NCI-H1694 treated with DMSO at 0.1 percent for 48 hours (cell line): Measurements from ENCODE around the gene MED13L.
"Not testable (repeated sequence)": the region's sequence is repeated elsewhere in the genome, so short reads cannot be mapped to it uniquely, and the experiment has no call there.

Experiments used
- DNase-seq: peaks from one replicate; lab custom pipeline; 2025; lab: John Stamatoyannopoulos, UW

Gene MED13L

DNA sequence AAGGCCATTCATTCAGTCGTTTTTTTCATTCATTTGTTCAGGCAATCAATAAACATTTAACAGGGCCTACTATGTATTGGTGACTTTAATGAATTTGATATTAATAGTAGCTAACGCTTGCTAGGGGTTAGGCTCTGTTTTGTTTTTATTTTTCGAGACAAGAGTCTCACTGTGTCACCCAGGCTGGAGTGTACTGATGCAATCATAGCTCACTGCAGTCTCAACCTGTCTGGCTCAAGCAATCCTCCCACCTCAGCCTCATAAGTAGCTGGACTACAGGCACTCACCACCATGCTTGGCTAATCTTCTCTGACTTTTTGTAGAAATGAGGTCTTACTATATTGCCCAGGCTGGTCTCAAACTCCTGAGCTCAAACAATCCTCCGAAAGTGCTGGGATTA, 25.6 kb upstream of the MED13L start:
- no peak for DNase-seq

DNA sequence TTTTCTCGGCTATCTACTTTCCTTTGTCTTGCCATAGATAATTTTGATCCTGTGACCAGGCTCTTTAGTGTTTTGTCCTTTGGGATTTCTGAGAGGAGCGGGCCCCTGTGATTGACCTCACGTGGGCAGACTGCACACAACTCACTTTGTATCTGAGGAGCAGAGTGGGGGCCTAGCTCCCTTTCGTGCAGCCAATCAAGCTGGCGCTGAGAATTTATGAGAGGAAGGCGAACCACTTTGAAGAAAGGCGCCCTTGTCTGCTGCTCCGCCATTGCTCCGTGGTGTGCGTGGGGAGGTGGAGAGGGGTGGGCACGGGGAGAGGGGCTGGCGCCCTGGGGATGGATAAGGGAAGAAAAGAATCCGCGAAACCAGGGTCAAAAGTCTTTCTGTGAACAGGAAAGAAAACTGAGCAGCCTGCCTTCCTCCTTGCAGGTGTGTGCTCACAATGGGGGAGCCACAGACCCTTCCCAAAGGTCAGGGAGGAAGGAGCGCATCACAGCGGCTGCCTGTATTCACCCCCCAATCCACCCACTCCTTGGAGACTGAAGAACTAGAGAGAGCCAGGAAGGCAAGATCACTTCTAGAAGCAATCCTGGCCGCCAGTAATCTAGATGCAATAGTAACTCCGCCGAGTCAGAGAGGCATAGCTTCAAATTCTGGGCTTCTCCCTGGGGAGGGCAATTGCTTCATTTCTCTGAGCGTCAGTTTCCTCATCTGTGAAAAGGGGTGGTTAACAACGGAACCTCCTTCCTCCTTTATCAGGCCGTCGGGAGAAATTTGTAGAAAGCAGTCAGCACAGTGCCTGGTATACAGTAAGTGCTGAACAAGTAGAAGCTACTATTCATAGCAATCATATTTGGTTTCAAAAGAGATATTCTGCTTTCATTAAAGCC, 24.9 kb upstream of the MED13L start:
- no peak for DNase-seq

DNA sequence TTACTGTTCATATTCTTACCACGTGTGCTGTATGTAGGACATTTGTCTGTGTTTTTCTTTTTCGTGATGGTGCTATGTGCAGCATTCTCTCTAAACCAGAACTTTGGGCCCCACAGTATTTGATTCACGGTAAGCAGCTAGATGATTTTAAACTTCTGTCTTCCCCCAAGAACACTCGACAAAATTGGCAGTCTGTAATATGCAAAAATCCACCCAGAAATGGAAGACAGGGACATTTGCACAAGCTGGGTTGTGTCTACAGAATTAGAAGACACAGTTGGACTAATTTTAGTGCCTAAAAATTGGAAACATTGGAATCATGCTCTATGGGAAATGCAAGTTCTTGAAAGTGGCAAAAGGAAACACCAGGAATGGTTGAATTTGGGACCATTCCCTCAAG, 24.1 kb upstream of the MED13L start:
- DNase-seq, result no peak

DNA sequence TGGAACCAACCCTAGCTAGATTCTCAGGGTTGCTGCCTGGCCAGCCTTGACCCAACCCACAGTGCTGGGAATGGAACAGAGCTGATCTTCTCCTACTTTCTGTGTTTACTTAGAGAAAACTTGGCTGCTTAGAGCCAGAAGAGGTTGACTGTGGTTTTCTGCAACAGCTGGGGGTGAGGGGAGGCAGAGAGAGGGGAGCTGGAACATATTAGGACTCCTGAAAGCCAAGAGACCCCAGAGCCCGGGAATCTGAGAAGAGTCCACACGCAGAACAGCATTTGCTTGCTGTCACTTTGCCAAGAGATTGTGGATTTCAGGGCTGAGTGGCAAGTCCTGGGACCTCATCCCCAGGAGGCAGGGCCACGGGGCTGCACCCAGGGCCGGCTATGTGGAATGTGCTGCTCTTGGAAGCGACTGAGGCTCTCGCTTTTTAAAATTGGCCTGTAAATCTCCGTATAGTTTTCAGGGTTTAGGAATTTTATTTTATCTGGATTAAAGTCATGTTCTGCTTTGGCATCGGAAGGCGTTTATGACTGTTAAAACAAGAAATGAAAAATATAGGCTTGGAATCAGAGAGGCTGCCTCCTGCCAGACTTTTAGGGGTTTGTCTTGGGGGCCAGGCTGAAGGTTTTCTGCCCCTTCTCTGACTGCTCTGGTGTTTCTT, 22.3 kb upstream of the MED13L start:
- no peak for DNase-seq

DNA sequence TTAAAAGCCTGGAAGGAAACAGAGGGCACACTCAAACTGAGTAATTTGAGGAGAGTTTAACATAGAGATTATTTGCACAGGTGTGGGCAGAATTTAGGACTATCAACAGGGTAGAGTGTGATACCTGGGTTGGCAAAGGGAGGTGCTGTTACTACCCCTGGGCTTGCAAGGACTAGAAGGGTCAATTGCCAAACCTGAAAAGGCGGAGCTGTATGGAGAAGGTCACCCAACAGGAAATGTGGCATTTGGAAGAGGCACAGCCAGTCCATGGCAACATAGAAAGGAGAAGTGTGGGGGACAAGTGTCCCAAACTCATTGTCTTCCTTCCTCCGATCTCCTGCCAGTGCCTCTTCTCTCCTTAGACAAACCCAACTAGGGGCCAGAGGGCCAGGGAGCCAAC, 21.6 kb upstream of the MED13L start:
- no peak for DNase-seq

DNA sequence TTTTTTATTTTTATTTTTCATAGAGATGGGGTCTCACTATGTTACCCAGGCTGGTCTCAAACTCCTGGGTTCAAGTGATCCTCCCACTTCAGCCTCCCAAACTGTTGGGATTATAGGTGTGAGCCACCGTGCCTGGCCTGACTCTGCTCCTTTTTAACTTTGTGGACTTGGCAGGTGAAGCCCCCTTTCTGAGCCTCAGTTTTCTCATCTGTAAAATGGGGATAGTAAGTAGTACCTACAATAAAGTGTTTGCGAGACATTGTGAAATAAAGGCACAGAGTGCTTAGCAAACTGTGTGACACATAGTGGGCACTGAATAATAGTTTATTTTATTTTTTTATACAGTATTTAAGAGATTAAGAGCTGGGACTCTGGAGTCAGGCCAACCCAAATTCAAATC, 21.1 kb upstream of the MED13L start:
- no peak for DNase-seq

DNA sequence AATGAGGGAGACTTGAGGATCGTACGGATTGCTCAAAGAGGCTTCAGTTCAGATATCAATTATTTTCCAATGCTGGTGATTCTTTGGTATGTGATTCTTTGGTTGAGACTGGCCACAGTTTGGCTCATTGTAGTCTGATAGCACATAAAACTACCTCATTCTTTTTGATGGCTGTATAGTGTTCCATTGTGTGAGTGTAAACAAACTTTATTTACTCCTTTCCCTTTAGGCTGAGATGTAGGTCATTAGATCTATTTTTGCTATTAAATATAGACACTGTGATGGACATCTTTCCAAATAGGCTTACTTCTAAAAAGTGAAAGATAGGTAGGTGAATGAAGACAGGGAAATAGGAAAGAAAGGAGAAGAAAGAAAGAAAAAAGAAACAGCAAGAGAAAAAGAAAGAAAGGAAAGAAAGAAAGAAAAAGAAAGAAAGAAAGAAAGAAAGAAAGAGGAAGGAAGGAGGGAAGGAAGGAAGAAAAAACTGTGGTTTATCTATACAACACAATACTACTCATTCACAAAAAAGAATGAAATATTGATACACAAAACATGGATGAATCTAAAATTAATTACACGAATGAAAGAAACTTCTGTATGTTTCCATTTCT, 19.8 kb upstream of the MED13L start:
- no peak for DNase-seq

DNA sequence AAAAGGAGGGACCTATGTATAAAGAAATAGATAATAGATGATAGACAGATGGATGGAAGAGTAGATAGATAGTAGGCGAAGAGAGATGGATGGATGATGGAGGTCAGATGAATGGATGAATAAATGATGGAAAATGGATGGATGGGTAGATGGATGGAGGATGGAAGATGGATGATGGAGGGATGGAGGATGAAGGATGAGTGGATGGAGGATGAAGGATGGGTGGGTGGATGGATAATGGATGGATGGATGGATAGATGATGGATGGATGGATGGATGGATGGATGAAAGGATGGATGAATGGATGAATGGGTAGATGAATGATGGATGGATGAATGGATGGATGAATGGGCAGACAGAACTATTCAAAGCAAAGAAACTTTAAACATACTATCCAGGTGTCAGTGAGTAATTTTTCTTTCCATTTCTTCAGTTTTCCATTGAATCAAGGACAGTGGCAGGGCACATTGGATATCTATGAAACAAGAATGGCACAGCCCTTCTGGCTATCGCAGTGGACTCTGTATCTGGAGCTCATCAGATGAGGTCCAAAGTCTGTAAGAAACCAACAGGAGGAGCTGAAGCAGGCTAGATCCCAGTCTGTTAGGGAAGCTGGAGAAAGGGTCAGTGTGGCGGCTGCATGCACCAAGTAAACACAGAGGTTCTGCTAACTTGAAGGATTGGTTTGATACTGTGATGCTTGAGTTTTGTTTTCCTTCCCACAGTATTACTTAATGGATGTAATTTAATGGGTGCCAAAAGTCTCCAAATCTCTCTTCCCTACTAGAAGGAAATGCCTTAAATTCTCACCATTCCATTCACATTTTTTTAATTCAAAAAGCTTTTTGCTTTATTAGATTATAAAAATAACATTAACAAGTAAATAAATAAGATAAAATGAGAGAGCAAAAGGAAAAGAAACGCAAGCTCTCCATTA, 18.1 kb upstream of the MED13L start:
- DNase-seq, result no peak

DNA sequence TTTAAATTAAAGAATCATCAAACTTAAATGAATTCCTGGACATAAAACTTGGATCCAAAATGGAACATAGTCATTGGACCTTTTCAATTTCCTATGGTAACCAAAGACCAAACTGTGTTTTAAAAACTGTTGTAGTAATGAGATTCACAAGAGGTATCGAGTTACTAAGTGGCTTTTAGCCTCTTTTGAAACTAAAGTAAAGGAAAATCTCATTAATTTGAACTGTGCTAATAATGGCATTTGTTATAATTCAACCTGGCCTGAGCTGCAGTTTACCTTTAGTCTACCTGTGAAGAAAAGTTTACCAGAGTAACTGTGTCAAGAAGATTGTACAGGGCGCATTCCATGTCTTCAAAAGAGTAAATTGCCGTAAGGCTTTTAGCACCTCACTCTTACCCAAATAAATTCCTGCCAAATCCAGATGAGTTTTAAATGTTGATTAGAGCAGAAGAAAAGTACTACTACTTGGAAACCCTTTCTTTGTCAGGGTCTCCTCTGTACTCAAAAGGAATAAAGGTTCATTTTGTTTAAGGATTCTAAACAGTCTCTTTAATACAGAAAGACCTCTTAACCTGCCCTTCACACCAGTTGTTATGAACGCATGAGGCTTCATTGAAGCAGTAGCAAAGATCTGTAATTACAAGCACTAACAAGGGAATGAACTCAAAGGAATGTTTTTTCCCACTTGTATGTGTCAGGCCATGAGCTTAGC, 17.1 kb upstream of the MED13L start:
- no peak for DNase-seq

DNA sequence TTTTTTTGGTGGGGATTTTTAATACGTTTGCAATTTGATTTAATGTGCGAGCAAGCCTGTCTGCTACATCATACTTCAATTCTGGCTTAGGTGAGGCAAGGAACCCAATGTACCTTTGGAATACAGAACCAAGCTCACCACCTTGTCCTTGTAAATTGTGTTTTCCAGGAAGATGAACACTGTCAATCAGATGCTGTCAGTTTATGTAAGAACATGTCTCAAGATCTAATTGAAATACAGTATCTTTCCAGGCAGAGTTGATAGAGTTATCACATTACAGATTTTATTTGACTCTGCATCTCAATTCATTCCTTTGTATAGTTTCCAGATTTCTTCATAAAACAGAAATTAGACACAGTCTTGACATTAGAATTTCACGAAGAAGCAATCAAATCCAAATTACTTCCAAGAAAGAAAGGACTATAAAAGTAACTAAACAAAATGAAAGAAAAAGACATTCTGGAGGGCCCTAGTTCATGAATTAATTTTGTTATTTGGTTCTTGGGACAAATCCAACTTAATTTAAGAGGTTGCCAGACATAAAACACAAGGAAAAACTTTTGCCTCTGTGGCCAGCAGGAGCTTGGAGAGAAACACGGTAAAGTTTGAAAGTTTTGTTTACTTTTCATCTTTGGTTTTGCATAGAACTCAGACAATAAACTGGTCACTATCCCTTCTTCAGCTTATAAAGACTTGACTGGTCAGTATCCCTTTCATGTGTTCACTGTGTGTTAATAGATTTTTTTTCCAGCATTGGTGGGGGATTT, 16.4 kb upstream of the MED13L start:
- DNase-seq, result no peak

DNA sequence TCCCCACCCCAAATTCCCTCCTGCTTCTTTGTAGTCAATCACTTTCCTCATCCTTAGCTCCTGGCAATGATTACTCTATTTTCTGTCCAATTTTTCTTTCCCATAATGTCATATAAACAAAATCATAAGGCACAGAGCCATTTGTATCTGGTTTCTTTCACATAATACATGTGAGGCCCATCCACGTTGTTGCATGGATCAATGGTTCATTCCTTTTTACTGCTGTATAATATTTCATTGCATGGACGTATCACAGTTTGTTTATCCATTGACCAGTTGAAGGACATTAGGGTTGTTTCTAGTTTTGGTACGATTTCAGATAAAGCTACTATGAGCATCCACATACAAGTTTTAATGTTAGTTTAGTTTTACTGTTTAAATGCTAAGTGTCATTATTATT, 13.7 kb upstream of the MED13L start:
- no peak for DNase-seq

DNA sequence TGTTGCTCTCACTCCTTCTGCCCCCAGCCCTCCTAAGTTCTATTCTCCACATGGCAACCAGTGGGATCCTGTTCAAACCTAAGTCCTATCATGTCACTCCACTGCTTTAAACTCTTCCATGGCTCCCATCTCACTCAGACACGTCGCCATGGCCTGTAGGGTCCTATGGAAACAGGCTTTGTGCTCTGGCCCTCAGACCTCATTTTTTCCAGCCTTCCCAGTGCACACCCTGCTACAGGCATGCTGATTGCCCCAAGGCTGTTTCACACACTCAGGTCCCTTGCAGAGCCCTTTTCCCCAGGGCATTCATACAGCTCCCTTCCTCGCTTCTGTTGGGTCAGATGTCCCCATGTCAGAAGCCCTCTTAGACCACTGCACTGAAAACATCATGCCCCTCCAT, 11.2 kb upstream of the MED13L start:
- DNase-seq, result no peak

DNA sequence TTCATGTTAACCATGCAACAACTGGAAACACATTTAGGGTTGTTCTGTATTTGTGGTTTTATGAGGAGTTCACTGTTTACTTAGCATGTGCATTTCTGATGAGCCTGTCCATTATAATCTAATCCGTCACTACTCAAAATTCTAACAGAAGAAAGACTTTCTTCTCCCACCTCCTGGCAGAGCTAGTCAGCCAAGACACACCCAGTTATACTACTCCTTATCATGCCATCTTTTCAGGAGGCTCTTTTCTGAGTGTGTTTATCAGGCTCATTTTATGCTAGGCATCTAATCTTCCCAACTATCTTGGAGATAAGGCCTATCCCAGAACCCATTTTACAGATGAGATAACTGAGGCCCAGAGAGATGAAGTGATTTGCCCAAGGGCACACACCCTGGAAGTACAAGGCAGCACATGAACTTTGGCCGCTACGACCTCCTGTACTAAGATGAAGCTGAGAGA, 10.4 kb upstream of the MED13L start:
- DNase-seq, result no peak

DNA sequence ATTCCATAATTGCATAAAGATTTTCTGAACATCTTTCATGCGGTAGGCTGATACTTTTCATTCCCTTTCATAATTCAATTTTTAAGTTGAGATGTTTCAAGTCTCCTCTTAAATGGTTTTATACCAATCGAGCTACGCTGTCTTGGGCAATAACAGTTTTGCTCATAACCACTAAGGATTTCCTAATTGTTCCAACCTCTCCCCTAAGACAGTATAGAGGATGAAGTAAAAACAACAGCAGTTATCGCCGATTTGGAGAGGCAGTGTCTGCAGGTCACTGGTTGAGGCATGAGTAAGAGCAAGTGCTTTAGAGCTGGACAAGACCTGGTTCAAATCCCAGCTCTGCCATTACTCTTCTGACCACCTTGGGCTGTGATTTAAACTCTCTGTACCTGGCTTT, 6.9 kb upstream of the MED13L start:
- DNase-seq, result no peak

DNA sequence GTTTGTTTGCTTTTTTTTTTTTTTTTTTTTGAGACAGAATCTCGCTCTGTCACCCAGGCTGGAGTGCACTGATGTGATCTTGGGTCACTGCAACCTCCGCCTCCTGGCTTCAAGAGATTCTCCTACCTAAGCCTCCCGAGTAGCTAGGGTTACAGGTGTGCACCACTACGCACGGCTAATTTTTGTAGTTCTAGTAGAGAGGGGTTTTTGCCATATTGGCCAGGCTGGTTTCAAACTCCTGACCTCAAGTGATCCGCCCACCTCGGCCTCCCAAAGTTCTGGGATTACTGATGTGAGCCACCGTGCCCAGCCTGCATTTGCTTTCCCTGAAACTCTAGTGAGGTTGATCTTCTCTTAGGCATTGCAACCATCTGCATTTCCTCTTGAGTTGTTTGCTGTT, 6.4 kb upstream of the MED13L start:
- not testable (repeated sequence) for DNase-seq

DNA sequence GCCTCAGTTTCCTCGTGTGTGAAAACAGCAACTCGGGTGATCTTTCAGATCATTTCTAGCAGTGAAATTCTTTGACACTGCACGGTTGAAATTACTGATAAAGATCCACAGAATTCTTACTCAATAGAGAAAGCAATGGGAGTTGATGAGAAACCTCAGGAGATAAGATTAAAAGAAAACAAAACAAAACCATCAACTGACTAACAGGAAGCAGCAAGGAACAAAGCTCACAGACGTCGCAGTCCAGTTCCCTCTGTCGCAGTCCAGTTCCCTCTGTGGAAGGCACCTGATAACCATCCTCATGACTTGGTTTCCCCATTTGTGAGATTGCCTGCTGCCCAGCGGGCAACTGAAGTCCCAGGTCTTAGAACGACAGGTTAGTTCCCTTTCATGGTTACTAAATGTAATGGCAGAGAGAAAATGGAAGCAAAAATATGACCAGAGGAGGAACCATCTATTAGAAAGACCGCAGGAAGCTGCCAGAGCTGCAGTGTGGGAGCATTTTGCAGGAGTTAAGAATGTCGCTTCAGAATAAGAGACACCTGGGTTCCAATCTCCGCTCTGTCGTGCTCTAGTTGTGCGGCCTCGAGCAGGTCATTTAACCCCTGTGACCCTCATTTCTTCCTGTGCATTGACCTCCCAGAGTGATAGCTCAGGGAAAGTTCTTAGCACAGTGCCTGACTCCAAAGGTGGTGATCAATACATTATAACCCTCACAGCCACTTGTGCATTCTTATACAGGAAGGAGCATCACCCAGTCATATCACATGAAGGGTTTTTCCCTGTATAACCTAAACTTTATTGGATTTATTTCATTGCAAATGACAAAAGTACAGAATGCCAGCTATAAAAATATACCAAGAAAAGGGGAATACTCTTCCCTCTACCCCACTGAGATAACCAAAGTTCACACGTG, 5.1 kb upstream of the MED13L start:
- no peak for DNase-seq

DNA sequence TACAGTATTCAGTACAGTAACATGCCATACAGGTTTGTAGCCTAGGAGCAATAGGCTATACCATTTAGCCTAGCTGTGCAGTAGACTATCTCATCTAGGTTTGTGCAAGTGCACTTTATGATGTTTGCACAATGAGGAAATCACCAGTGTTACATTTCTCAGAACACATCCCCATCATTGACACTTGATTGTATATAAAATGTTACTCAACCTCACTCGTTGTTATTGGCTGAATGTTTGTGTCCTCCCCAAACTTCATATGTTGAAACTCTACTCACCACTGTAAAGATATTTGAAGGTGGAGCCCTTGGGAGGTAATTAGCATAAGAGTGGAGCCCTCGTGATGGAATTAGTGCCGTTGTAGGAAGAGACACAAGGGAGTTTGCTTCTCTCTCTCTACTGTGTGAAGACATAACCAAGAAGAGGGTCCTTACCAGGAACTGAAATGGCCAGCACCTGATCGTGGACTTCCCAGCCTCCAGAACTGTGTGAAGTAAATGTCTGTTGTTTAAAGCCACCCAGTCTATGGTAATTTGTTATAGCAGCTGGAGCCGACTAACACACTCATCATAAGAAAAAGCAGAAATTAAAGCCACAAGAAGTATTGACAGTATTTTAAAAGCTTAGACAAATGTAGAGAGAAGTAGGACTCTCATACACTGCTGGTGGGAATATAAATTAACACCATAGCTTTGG, 3.2 kb upstream of the MED13L start:
- DNase-seq, result no peak

DNA sequence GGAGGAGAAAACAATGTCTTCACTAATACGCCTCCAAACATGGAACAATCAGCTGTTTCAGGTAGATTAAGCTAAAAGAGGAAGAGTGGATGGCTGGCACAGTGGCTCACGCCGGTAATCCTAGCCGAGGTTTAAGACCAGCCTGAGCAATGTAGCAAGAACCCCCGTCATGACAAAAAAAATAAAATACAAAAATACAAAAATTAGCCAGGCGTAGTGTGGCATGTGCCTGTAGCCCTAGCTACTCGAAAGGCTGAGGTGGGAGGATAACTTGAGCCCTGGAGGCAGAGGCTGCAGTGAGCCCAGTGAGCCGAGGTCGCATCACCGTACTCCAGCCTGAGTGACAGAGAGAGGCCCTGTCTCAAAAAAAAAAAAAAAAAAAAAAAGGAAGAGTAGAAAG, 1.2 kb upstream of the MED13L start:
- DNase-seq, result no peak

DNA sequence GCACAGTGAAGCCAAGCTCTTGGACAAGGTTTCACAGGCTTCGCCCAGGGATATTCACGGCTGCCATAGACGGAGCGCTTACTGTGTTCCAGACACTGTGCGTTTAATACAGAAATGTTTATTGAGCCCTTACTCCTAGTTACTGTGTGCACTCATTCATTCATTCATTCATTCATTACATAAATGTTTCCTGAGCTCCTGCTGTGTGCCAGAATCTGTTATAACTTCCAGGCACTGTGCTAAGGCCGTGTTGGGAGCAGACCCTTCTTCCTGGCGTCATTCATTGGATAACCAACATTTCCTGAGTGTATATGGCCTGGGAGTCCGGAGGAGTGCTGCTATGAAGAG, 760 bp upstream of the MED13L start:
- no peak for DNase-seq
